Natural killer cell treated with Interleukin-12 subunit alpha and Interleukin-12 subunit beta and Interleukin-15 and Interleukin-18, amount 100 ng/mL, for 72 hours (primary cell): ENCODE results near the gene GJB2. TPM values are rescaled to one million over a fixed set of nuclear protein-coding genes. Genes with fewer than 3 reads are reported as not detected.

Experiments
- total RNA-seq, 2 donors: library from RNA; stranded (reverse); gene quantifications; one replicate each; pipeline ENCODE4 v1.2.3, GENCODE V29; 2022

GJB2 gene
- total RNA-seq, 2 donors from 2014 or later, result 0.17 to 6.0 TPM

Other genes starting within 250 kb of the GJB2 start
- 10 to 100 TPM; 37.7 to 56.7 TPM for gene ZMYM2, start 234.2 kb downstream of the GJB2 start, total RNA-seq
- under 1 TPM; 0.05 to 0.33 TPM for gene GJA3, start 31.9 kb downstream of the GJB2 start, total RNA-seq
- 1 to 10 TPM in 1 of 2 donors, under 1 TPM in 1; 0.62 to 3.2 TPM for gene GJB6, start 39.4 kb upstream of the GJB2 start, total RNA-seq